ENCODE results near the gene C1orf21.

GRCh38 chr1:184632415-184633175 lies 245.8 kb downstream of the C1orf21 start:
- TF ChIP-seq SIN3A (IDR thresholded peaks at IDR 0.05; ENCODE audit: borderline replicate concordance, insufficient read depth, low read depth, low read length): no peak
- TF ChIP-seq CTCF (IDR thresholded peaks at IDR 0.05): no peak
- TF ChIP-seq POLR2AphosphoS5 (IDR thresholded peaks at IDR 0.05; ENCODE audit: low read depth, low read length): no peak
- no peak for TF ChIP-seq REST (IDR thresholded peaks at IDR 0.05; ENCODE audit: insufficient read depth in 1 of 2, low read depth in 2 of 2, low read length in 1 of 2)
- TF ChIP-seq TCF7L2 (IDR thresholded peaks at IDR 0.05; ENCODE audit: low read depth, low read length): no peak

All from Panc1 (cell line).